ENCODE measurements around the gene OR6C4.
"Not testable (repeated sequence)": the region's sequence is repeated elsewhere in the genome, so short reads cannot be mapped to it uniquely, and the experiment has no call there.

OR6C4 gene

DNA sequence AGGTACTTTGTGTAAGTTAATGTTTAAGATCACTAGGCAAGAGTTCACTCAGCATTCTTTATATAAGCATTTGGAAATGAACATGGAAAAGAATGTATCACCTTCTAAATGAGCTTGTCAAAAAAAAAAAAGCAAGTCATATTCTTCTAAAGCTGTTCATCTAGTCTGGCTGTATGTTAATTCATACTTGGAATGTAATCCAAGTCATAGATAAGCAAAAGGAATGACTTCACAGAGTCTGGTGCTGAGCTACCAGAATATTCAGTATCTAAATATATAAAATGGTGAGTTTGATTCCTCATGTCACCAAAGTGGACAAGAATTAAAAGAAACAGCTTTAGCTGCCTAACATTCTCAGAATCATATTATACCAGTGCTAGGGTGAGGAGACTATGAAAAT, 4.9 kb downstream of the OR6C4 start:
- no peak for TF ChIP-seq CTCF (IDR thresholded peaks at IDR 0.05; ENCODE audit: control insufficient read depth, extremely low read depth, insufficient read depth)
- H3K4me3 ChIP-seq (ENCODE audit: low read depth, low read length), result no peak overlapping the region
- no peak for DNase-seq (ENCODE audit: low read depth)

DNA sequence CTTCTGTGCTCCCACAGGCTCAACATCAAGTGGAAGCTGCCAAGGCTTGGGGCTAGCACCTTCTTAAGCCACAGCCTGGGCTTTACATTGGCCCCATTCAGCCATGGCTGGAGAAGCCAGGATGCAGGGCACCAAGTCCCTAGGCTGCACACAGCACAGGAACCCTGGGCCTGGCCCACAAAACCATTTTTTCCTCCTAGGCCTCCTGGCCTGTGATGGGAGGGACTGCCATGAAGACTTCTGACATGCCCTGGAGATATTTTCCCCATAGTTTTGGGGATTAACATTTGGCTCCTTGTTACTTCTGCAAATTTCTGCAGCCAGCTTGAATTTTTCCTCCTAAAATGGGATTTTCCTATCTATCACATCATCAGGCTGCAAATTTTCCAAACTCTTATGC, 20.7 kb downstream of the OR6C4 start:
- DNase-seq (ENCODE audit: low read depth); H3K4me3 ChIP-seq (ENCODE audit: low read depth, low read length): not testable (repeated sequence)

- H3K4me3 ChIP-seq (ENCODE audit: low read depth, low read length); DNase-seq (ENCODE audit: low read depth): not testable (repeated sequence)
These were observed 21.3 kb downstream of the OR6C4 start for GRCh38 chr12:55570689-55571088.

DNA sequence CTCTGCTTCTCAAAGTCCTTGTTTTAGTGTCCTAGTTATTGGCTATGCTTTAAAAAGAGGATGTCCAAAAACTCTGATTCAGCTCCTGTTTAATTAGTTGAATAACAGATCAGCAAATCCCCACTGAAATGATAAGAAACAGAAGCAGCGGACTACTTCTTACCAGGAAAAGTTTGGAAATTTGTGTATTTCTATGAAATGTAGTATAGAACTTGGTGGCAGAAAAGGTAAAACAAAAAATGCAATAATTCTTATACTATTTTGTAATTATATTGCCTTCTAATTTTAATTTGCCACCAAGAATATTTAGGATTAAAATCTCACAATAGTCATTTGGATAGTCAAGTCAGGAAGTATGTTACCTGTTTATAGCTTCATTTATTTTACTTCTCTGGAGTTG, 22.8 kb downstream of the OR6C4 start, which contains the start of gene OR2AP1:
OR2AP1 (plus strand) TSS at position 301 of the 400 bp plus-strand sequence. CDS start 1,947 bp downstream, outside the sequence.
- no peak for TF ChIP-seq CTCF (IDR thresholded peaks at IDR 0.05; ENCODE audit: control insufficient read depth, extremely low read depth, insufficient read depth)
- H3K4me3 ChIP-seq (ENCODE audit: low read depth, low read length), result no peak within 1 kb of the TSS
- DNase-seq (ENCODE audit: low read depth), result no peak

DNA sequence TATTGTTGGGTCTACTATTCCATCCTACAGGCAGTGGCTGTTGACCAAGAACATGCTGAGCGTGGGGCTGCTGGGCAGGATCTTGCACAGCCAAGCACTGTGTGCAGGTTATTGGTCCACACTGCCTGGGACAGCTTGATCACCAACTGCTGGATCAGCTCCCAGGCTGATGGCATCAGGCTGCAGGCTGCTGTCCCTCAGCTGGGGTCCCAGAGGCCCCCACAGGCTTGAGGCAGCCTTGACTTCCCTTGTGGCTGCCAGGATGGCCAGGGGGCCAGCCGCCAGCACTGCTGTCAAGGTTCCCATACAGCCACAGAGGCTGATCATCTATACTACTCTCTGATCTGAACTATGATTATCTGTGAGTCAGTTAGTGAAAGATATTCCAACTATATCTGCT, 32.7 kb downstream of the OR6C4 start:
- no peak for TF ChIP-seq CTCF (IDR thresholded peaks at IDR 0.05; ENCODE audit: control insufficient read depth, extremely low read depth, insufficient read depth)
- H3K4me3 ChIP-seq (ENCODE audit: low read depth, low read length), result no peak overlapping the region
- DNase-seq (ENCODE audit: low read depth), result no peak

GRCh38 chr12:55585817-55586216, 36.4 kb downstream of the OR6C4 start:
- H3K4me3 ChIP-seq (ENCODE audit: low read depth, low read length), result no peak overlapping the region
- DNase-seq (ENCODE audit: low read depth), result no peak
- no peak for TF ChIP-seq CTCF (IDR thresholded peaks at IDR 0.05; ENCODE audit: control insufficient read depth, extremely low read depth, insufficient read depth)

DNA sequence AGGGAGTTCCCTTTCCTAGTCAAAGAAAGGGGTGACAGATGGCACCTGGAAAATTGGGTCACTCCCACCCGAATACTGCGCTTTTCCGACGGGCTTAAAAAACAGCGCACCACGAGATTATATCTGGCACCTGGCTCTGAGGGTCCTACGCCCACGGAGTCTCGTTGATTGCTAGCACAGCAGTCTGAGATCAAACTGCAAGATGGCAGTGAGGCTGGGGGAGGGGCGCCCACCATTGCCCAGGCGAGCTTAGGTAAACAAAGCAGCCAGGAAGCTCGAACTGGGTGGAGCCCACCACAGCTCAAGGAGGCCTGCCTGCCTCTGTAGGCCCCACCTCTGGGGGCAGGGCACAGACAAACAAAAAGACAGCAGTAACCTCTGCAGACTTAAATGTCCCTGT, 40.8 kb downstream of the OR6C4 start:
- DNase-seq (ENCODE audit: low read depth); H3K4me3 ChIP-seq (ENCODE audit: low read depth, low read length): not testable (repeated sequence)

All from LNCaP clone FGC (cell line).